Astrocyte (in vitro differentiated cells and primary cell): ENCODE data around the gene SLC44A1. TPM values are rescaled to one million over a fixed set of nuclear protein-coding genes. Genes with fewer than 3 reads are reported as not detected.

ENCODE experiments used
- DNase-seq: peaks from one replicate; pipeline ENCODE4 v3.0.0-alpha.2; 2010; ENCODE audit warnings: low read depth
- FAIRE-seq: peaks from 2 replicates; lab custom pipeline; 2011; peaks lifted over from hg19 to GRCh38; lab: Jason Lieb, UNC
- H2AFZ ChIP-seq: 2 replicates; pipeline ENCODE4 v1.6.0; 2012; ENCODE audit warnings: low read depth, low read length, inconsistent platforms
- H3K27ac ChIP-seq: 2 replicates; pipeline ENCODE4 v1.5.1; 2011; ENCODE audit warnings: low read depth, low read length, inconsistent platforms
- H3K27me3 ChIP-seq: 2 replicates; pipeline ENCODE4 v1.6.0; 2011; ENCODE audit warnings: low read length, inconsistent platforms; ENCODE audit not compliant: insufficient read depth
- H3K36me3 ChIP-seq: 2 replicates; pipeline ENCODE4 v1.5.1; 2011; ENCODE audit warnings: low read length, inconsistent platforms; ENCODE audit not compliant: insufficient read depth
- H3K4me1 ChIP-seq: 2 replicates; pipeline ENCODE4 v1.5.1; 2011; ENCODE audit warnings: low read length, inconsistent platforms; ENCODE audit not compliant: insufficient read depth
- H3K4me2 ChIP-seq: 2 replicates; pipeline ENCODE4 v1.6.0; 2012; ENCODE audit warnings: low read length, inconsistent platforms
- H3K4me3 ChIP-seq: 2 replicates; pipeline ENCODE4 v1.5.1; 2011; ENCODE audit warnings: low read depth, mild to moderate bottlenecking, low read length, inconsistent platforms; ENCODE audit not compliant: insufficient read depth
- H3K79me2 ChIP-seq: 2 replicates; pipeline ENCODE4 v1.6.0; 2012; ENCODE audit warnings: mild to moderate bottlenecking, low read length, inconsistent platforms; ENCODE audit not compliant: insufficient read depth
- H3K9ac ChIP-seq: 2 replicates; pipeline ENCODE4 v1.6.0; 2012; ENCODE audit warnings: mild to moderate bottlenecking, low read length, inconsistent platforms
- H3K9me3 ChIP-seq: 2 replicates; pipeline ENCODE4 v1.5.1; 2012; ENCODE audit warnings: low read depth, mild to moderate bottlenecking, low read length, inconsistent platforms; ENCODE audit not compliant: insufficient read depth
- H4K20me1 ChIP-seq: 2 replicates; pipeline ENCODE4 v1.6.0; 2012; ENCODE audit warnings: low read length, inconsistent platforms; ENCODE audit not compliant: insufficient read depth
- H3K27ac Mint-ChIP-seq: one replicate; pipeline ENCODE4 v1.8.0; 2021; ENCODE audit warnings: mild to moderate bottlenecking, mixed read lengths; ENCODE audit not compliant: unreplicated experiment
- H3K27me3 Mint-ChIP-seq: one replicate; pipeline ENCODE4 v1.8.0; 2021; ENCODE audit warnings: low read depth, mixed read lengths; ENCODE audit not compliant: unreplicated experiment
- H3K36me3 Mint-ChIP-seq: one replicate; pipeline ENCODE4 v1.8.0; 2021; ENCODE audit warnings: low read depth, mixed read lengths; ENCODE audit not compliant: unreplicated experiment
- H3K4me1 Mint-ChIP-seq: one replicate; pipeline ENCODE4 v1.8.0; 2021; ENCODE audit warnings: low read depth, mixed read lengths; ENCODE audit not compliant: unreplicated experiment
- H3K4me3 Mint-ChIP-seq: one replicate; pipeline ENCODE4 v1.8.0; 2021; ENCODE audit warnings: mild to moderate bottlenecking, moderate library complexity, mixed read lengths; ENCODE audit not compliant: unreplicated experiment
- H3K9me3 Mint-ChIP-seq: one replicate; pipeline ENCODE4 v1.8.0; 2021; ENCODE audit warnings: mild to moderate bottlenecking, mixed read lengths; ENCODE audit not compliant: unreplicated experiment
- CTCF ChIP-seq: IDR thresholded peaks from 2 replicates; pipeline ENCODE4 v1.5.1; 2011; ENCODE audit warnings: low read depth, mild to moderate bottlenecking, inconsistent platforms, low read length, moderate library complexity; ENCODE audit not compliant: insufficient read depth
- EZH2 ChIP-seq: IDR thresholded peaks from 2 replicates; pipeline ENCODE4 v1.6.1; 2012; ENCODE audit warnings: mild to moderate bottlenecking, low read length, inconsistent platforms; ENCODE audit not compliant: insufficient read depth
- total RNA-seq: library from RNA; stranded (reverse); gene quantifications from 2 replicates; pipeline ENCODE4 v1.2.1, GENCODE V29; 2021

The SLC44A1 gene
- total RNA-seq, 1 donor from 2014 or later: 43.8 TPM

GRCh38 chr9:105466898-105467455 is 222.5 kb downstream of the SLC44A1 start:
- Histone ChIP-seq H4K20me1 (peaks cover 3% of the 10 kb centered on the region), H3K4me1 (no peaks in the 10 kb centered on the region), H3K9ac (no peak overlapping the region), H2AFZ (no peak overlapping the region), H3K9me3 (no peaks in the 10 kb centered on the region), H3K36me3 (peaks cover 20% of the 10 kb centered on the region), H3K79me2 (peaks cover 17% of the 10 kb centered on the region), H3K4me3 (no peak overlapping the region), H3K4me2 (no peak overlapping the region), H3K27ac (no peak overlapping the region), H3K27me3 (no peaks in the 10 kb centered on the region)
- H3K27me3 Mint-ChIP-seq: no peaks in the 10 kb centered on the region
- TF ChIP-seq CTCF (no peak), EZH2 (no peak)
- no peak overlapping the region for H3K4me3 Mint-ChIP-seq
- FAIRE-seq (no peak), DNase-seq (peak; percentile 33)
- no peaks in the 10 kb centered on the region for H3K9me3 Mint-ChIP-seq
- H3K36me3 Mint-ChIP-seq: peaks cover 19% of the 10 kb centered on the region
- H3K4me1 Mint-ChIP-seq: no peaks in the 10 kb centered on the region
- no peak overlapping the region for H3K27ac Mint-ChIP-seq

- FAIRE-seq: no peak
- H3K36me3 Mint-ChIP-seq: peaks cover 19% of the 10 kb centered on the region
These were observed 224.4 kb downstream of the SLC44A1 start for GRCh38 chr9:105468875-105469274.

More at GRCh38 chr9:105468875-105469274, 224.4 kb downstream of the SLC44A1 start:
- Mint-ChIP-seq H3K4me1 (no peaks in the 10 kb centered on the region), H3K27me3 (no peaks in the 10 kb centered on the region), H3K4me3 (no peak overlapping the region), H3K27ac (no peak overlapping the region), H3K9me3 (no peaks in the 10 kb centered on the region)
- Histone ChIP-seq H3K27ac (no peak overlapping the region), H2AFZ (no peak overlapping the region), H3K4me1 (no peaks in the 10 kb centered on the region), H4K20me1 (peaks cover 9% of the 10 kb centered on the region), H3K27me3 (no peaks in the 10 kb centered on the region), H3K9me3 (no peaks in the 10 kb centered on the region), H3K4me2 (no peak overlapping the region), H3K36me3 (peaks cover 20% of the 10 kb centered on the region), H3K79me2 (peaks cover 8% of the 10 kb centered on the region), H3K9ac (no peak overlapping the region), H3K4me3 (no peak overlapping the region)
- DNase-seq: no peak
- no peak for TF ChIP-seq CTCF
- no peak for TF ChIP-seq EZH2
